BLaER1 (cell line): ENCODE data around the gene IMMP2L.

Experiments
- H3K27ac ChIP-seq: shearing (Covaris generic); formaldehyde crosslinking; 2 replicates; pipeline ENCODE4 v1.8.1; 2022
- H3K27me3 ChIP-seq: shearing (Covaris generic); formaldehyde crosslinking; 2 replicates; pipeline ENCODE4 v1.8.1; 2022
- H3K36me3 ChIP-seq: shearing (Covaris generic); formaldehyde crosslinking; 2 replicates; pipeline ENCODE4 v1.8.1; 2022
- H3K4me1 ChIP-seq: shearing (Covaris generic); formaldehyde crosslinking; 2 replicates; pipeline ENCODE4 v1.8.1; 2022
- H3K4me2 ChIP-seq: shearing (Covaris generic); formaldehyde crosslinking; 2 replicates; pipeline ENCODE4 v1.8.1; 2022
- H3K4me3 ChIP-seq: shearing (Covaris generic); formaldehyde crosslinking; 2 replicates; pipeline ENCODE4 v1.8.1; 2022
- H3K9ac ChIP-seq: shearing (Covaris generic); formaldehyde crosslinking; 2 replicates; pipeline ENCODE4 v1.8.1; 2022
- H3K9me3 ChIP-seq: shearing (Covaris generic); formaldehyde crosslinking; 2 replicates; pipeline ENCODE4 v1.8.1; 2022
- H4K20me1 ChIP-seq: shearing (Covaris generic); formaldehyde crosslinking; 2 replicates; pipeline ENCODE4 v1.8.1; 2022
- Cebpa-rat ChIP-seq: shearing (Covaris generic); IDR thresholded peaks from 2 replicates; pipeline ENCODE4 v1.8.1; 2022

IMMP2L gene

GRCh38 chr7:110759069-110759468, 803.2 kb downstream of the IMMP2L start:
- Histone ChIP-seq H3K4me2 (no peak overlapping the region), H3K4me3 (no peak overlapping the region), H3K4me1 (no peaks in the 10 kb centered on the region), H4K20me1 (no peaks in the 10 kb centered on the region), H3K9ac (no peak overlapping the region), H3K27me3 (no peaks in the 10 kb centered on the region), H3K9me3 (no peaks in the 10 kb centered on the region), H3K27ac (no peak overlapping the region), H3K36me3 (no peaks in the 10 kb centered on the region)
- TF ChIP-seq Cebpa-rat: no peak

DNA sequence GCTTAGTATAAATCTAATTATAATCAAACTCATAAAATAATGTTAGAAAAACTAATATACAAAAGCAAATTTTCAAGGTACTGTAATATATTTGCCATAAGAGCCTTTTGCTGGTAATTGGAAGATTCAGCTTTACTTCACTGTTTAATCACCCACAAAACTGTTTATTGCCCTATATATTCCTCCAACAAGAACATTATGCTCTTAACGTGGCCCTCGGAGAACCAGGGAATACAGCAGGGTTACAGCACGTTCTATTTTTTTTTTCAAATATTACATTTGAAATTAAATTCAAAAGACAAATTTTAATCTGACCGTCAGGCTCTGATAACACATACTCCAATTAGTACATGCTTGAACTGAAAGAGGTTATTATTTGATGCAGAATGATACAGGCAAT, 807.6 kb downstream of the IMMP2L start:
- Histone ChIP-seq H3K27ac (no peak overlapping the region), H3K4me3 (no peak overlapping the region), H3K36me3 (no peaks in the 10 kb centered on the region), H3K9ac (no peak overlapping the region), H3K4me2 (no peak overlapping the region), H3K9me3 (no peaks in the 10 kb centered on the region), H4K20me1 (no peaks in the 10 kb centered on the region), H3K4me1 (no peaks in the 10 kb centered on the region), H3K27me3 (no peaks in the 10 kb centered on the region)
- TF ChIP-seq Cebpa-rat: no peak

DNA sequence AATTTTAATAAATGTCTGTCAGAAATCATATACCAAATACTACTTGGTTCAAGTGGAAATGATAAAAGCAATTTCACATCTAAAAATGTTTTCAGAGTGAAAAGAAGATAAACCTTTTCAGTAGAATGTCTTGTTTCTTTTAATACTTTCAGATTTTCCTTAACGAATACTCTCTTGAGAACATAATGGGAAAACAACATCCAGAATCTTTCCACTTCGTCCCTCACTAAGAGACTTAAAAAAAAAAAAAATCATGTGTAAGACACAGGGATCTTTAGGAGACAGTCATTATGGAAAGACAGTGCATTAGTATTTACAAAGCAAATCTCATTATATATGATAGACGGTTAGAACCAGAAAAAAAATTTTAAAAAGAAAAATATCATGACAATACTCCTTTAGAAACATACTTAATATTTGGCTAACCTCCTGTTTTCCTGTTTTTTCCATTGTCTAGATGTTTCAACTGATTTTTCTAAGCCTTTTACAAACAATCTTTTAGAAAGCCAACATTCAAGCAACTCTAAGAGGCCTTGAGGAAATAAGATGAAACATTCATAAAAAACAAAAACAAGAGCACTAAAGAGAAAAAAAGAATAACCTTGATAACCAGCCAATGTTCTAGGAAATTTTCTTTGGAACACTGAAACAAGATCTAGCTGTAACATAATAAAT, 811.2 kb downstream of the IMMP2L start:
- no peak overlapping the region for H3K27ac ChIP-seq
- no peaks in the 10 kb centered on the region for H4K20me1 ChIP-seq
- no peaks in the 10 kb centered on the region for H3K27me3 ChIP-seq
- H3K4me2 ChIP-seq: no peak overlapping the region
- no peak for TF ChIP-seq Cebpa-rat
- H3K9me3 ChIP-seq: peaks cover 4% of the 10 kb centered on the region
- no peaks in the 10 kb centered on the region for H3K4me1 ChIP-seq
- no peak overlapping the region for H3K9ac ChIP-seq
- H3K4me3 ChIP-seq: no peak overlapping the region
- H3K36me3 ChIP-seq: no peaks in the 10 kb centered on the region

- Histone ChIP-seq H3K4me2 (no peak overlapping the region), H3K27ac (no peak overlapping the region), H3K27me3 (no peaks in the 10 kb centered on the region), H3K9ac (no peak overlapping the region), H3K4me1 (no peaks in the 10 kb centered on the region), H3K36me3 (no peaks in the 10 kb centered on the region), H4K20me1 (no peaks in the 10 kb centered on the region), H3K9me3 (no peaks in the 10 kb centered on the region), H3K4me3 (no peak overlapping the region)
- TF ChIP-seq Cebpa-rat: no peak
Measured at GRCh38 chr7:110733221-110733620, 829.1 kb downstream of the IMMP2L start.

DNA sequence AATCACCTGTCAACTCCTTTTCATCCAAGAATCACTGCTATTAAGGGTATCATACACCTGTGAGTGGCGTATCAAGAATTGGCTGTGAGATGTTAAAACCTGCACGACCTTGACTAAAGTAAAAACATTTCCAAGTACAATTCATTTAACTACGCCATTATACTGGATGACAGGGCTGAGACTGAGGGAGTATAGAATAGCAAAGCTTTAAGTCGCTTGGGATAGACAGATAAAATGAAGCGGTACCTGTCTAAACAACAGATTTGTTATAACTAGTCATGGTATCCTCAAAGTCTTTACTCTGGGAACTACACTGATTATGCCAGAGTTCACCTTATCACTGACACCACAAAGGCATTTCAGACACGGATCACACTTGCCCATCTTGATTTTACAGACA, 837.5 kb downstream of the IMMP2L start:
- Histone ChIP-seq H3K36me3 (no peaks in the 10 kb centered on the region), H4K20me1 (no peaks in the 10 kb centered on the region), H3K4me3 (no peak overlapping the region), H3K9ac (no peak overlapping the region), H3K4me2 (no peak overlapping the region), H3K9me3 (no peaks in the 10 kb centered on the region), H3K4me1 (no peaks in the 10 kb centered on the region; the same call in 1 of the 2 replicates), H3K27me3 (no peaks in the 10 kb centered on the region), H3K27ac (no peak overlapping the region)
- no peak for TF ChIP-seq Cebpa-rat

DNA sequence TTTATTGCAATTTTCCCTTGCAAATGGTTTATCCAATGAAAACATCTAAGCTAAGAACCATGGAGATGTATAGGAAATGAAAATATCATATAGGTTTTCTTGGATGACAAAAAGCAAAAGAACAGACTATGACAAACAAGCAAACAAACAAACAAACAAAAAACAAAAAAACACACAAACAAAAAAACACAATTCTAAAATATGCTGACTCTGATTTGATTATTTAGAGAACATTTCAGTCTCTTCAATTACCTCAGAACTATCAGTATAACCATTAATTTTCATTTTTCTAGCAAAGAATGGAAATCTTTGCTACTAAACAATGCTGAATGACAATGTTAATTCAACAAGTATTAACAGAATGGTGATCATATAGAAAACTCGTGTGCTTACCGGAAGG, 840.9 kb downstream of the IMMP2L start:
- no peaks in the 10 kb centered on the region; the same call in 1 of the 2 replicates for H3K4me1 ChIP-seq
- H3K9ac ChIP-seq: no peak overlapping the region
- H4K20me1 ChIP-seq: no peaks in the 10 kb centered on the region
- no peak overlapping the region for H3K4me2 ChIP-seq
- H3K27ac ChIP-seq: no peak overlapping the region
- no peaks in the 10 kb centered on the region for H3K36me3 ChIP-seq
- H3K9me3 ChIP-seq: no peaks in the 10 kb centered on the region
- no peak overlapping the region for H3K4me3 ChIP-seq
- TF ChIP-seq Cebpa-rat: no peak
- H3K27me3 ChIP-seq: no peaks in the 10 kb centered on the region

DNA sequence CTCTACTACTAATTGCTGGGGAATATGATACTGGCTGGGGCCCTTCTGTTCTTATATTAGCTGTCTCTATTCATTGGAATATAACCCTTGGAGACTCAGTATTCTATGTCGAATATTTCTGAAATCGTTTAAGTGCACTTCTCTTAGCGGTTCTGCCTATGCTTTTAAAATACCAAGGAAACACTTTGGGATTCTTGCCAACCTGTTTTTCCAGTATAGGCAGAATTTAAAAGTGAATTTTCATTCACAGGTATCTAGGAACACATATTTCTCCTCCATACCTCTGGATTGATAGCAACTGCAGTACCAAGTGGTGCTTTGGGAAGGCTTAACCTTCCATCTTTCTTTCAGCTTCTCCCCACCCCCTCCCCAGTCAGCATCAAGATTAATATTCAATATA, 841.7 kb downstream of the IMMP2L start:
- no peak overlapping the region for H3K9ac ChIP-seq
- H3K9me3 ChIP-seq: no peaks in the 10 kb centered on the region
- H3K27me3 ChIP-seq: no peaks in the 10 kb centered on the region
- H3K4me3 ChIP-seq: no peak overlapping the region
- no peaks in the 10 kb centered on the region; the same call in 1 of the 2 replicates for H3K4me1 ChIP-seq
- no peaks in the 10 kb centered on the region for H3K36me3 ChIP-seq
- no peak for TF ChIP-seq Cebpa-rat
- no peak overlapping the region for H3K4me2 ChIP-seq
- no peak overlapping the region for H3K27ac ChIP-seq
- no peaks in the 10 kb centered on the region for H4K20me1 ChIP-seq

DNA sequence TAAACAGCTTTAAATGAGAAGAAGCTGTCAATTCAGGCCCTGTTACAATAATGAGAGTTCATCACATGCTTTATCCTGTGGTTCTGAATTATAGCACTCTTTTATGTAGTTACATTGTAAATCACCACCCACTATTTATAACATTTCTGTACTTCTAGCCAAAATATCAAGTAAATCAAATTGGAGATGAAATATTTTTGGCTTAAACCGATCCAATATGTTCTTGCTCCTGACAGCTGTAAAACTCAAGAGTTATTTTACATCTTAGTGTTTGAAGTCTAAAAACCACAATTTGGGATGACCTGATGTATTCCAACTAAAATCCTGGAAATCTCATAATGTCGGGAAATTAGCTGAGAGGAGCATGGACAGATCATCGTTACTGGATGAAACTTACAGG, 842.6 kb downstream of the IMMP2L start:
- Histone ChIP-seq H3K4me2 (no peak overlapping the region), H3K9ac (no peak overlapping the region), H3K4me1 (no peaks in the 10 kb centered on the region; the same call in 1 of the 2 replicates), H3K36me3 (no peaks in the 10 kb centered on the region), H3K4me3 (no peak overlapping the region), H4K20me1 (no peaks in the 10 kb centered on the region), H3K27ac (no peak overlapping the region), H3K9me3 (no peaks in the 10 kb centered on the region), H3K27me3 (no peaks in the 10 kb centered on the region)
- no peak for TF ChIP-seq Cebpa-rat

DNA sequence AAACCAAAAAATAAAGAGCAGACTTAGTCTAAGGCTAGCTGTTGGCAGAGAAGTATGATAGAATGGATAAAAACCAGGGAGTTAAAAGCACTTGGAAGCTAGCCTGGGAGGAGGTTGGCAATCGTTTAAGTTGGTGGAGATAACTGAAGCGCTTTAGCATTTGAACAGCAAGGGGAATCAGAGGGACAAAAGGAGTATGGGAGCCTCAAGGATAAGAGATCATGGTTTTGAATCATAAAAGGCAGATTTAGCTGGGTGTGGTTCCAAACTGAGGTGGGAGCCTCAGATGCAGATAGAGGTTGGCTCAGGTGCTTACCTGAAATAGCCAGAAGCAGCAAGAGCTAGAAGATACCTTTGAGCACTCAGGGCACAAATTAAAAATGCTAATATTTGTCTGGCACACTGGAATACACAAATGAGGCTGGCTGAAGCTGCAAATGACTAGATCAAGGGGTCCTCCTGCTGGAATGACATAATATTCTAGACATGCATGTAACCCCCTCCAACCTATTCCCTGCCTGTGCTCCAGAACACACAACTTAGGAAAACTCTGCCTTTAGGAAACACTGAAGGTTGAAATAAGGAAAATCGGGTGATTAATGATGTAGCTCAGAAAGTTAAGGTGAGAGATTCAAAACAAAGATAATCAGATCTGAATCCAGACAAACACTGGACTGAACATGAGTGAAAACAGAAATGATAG, 843.6 kb downstream of the IMMP2L start:
- Histone ChIP-seq H3K9me3 (no peaks in the 10 kb centered on the region), H3K27ac (no peak overlapping the region), H3K27me3 (no peaks in the 10 kb centered on the region), H3K4me2 (no peak overlapping the region), H3K4me3 (no peak overlapping the region), H4K20me1 (no peaks in the 10 kb centered on the region), H3K36me3 (no peaks in the 10 kb centered on the region), H3K4me1 (no peaks in the 10 kb centered on the region; the same call in 1 of the 2 replicates), H3K9ac (no peak overlapping the region)
- TF ChIP-seq Cebpa-rat: no peak

DNA sequence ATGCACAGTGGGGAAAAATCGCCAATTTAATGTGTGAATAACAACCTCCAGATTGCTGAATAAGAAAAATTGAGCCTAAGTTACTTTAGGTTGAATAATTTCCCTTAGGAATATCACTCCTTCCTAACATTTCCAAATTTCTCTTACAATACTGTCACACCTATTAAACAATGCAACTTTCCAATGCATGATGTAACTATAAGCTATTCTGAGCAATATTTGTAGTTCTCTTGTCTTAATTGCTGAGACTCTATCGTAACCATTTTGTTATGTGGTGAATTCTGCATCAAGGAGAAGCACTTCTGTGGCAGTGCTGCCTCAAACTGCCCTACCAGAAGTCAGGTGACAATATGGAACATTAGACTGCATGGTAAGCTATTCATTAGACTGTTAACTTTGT, 858.1 kb downstream of the IMMP2L start:
- Histone ChIP-seq H3K27me3 (no peaks in the 10 kb centered on the region), H3K36me3 (no peaks in the 10 kb centered on the region), H3K9ac (no peak overlapping the region), H3K9me3 (no peaks in the 10 kb centered on the region), H4K20me1 (no peaks in the 10 kb centered on the region), H3K27ac (no peak overlapping the region), H3K4me1 (no peaks in the 10 kb centered on the region), H3K4me3 (no peak overlapping the region), H3K4me2 (no peak overlapping the region)
- no peak for TF ChIP-seq Cebpa-rat
